ENCODE measurements around the gene GOLGA6L7. TPM values are rescaled to one million over a fixed set of nuclear protein-coding genes. Genes with fewer than 3 reads are reported as not detected.

The GOLGA6L7 gene
- total RNA-seq, 2 experiments from 2014 or later = not detected

DNA sequence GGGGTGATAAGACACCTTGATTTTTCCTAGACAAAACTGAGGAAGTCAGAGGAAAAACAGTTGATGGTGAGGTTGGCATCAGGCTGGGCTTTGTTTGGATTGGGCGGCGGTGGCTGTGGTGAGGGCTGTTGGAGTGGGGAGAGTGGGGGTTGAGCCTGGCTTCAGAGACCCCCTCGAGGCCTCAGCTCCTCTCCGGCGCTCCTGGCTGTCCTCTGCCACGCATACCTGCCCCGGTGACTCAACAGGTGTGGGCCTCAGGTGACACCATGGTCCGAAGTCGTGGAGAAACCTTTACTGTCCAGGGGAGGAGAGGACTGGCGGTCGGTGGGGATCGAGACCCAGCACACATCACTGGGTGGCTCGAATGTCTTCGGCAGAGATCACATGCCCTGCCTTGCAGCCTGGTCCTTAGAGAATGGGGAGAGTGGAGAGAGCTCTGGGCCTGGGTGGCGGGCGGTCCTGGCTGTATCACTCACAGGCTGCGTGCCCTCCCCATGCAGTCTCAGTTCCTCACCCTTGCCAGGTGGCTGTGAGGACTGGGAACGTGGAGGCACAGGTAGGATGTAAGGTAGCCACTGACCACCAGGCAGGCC lies 40.0 kb upstream of the GOLGA6L7 start:
- Histone ChIP-seq H3K27me3 (ENCODE audit: control insufficient read depth in 1 of 2, insufficient read depth in 2 of 2, low read length in 2 of 2) (peaks cover 0 to 2% of the 10 kb centered on the region in 2 experiments), H3K4me1 (ENCODE audit: insufficient read depth, low read length) (peaks cover 72% of the 10 kb centered on the region), H3K27ac (ENCODE audit: low read depth in 1 of 2, low read length in 2 of 2) (peak overlapping the region; percentile 57 to 70), H3K9me3 (ENCODE audit: control insufficient read depth in 1 of 2, insufficient read depth in 1 of 2, low read length in 2 of 2) (no peaks in the 10 kb centered on the region), H3K4me3 (ENCODE audit: low read length) (peak overlapping the region; percentile 73), H3K36me3 (ENCODE audit: insufficient read depth, low read length) (no peaks in the 10 kb centered on the region)
- H3K4me1 Mint-ChIP-seq (ENCODE audit: low read depth) = peaks cover 62% of the 10 kb centered on the region
- intact Hi-C loops (cut with DNase I, micrococcal nuclease) = loop anchor here in 1 of 2 experiments (5.0 kb wide), 1 partner anchor 49 kb away; no protein-coding TSS in a partner anchor
- H3K36me3 Mint-ChIP-seq (ENCODE audit: low read depth) = peaks cover 8% of the 10 kb centered on the region
- TF ChIP-seq, protein P1, sequence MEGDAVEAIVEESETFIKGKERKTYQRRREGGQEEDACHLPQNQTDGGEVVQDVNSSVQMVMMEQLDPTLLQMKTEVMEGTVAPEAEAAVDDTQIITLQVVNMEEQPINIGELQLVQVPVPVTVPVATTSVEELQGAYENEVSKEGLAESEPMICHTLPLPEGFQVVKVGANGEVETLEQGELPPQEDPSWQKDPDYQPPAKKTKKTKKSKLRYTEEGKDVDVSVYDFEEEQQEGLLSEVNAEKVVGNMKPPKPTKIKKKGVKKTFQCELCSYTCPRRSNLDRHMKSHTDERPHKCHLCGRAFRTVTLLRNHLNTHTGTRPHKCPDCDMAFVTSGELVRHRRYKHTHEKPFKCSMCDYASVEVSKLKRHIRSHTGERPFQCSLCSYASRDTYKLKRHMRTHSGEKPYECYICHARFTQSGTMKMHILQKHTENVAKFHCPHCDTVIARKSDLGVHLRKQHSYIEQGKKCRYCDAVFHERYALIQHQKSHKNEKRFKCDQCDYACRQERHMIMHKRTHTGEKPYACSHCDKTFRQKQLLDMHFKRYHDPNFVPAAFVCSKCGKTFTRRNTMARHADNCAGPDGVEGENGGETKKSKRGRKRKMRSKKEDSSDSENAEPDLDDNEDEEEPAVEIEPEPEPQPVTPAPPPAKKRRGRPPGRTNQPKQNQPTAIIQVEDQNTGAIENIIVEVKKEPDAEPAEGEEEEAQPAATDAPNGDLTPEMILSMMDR (IDR thresholded peaks at IDR 0.05) = no peak
- CTCF ChIA-PET = interaction anchor here (1.5 kb wide), 1 partner anchor 15 kb away, joined by 5 read pairs; no protein-coding TSS in a partner anchor
- ATAC-seq (ENCODE audit: poor library complexity) = no peak
- POLR2A ChIA-PET = no interaction called here
- peak overlapping the region; percentile 90 for H3K4me3 Mint-ChIP-seq
- H3K27ac Mint-ChIP-seq = peak overlapping the region; percentile 99
- H3K27me3 Mint-ChIP-seq = no peaks in the 10 kb centered on the region
- no peaks in the 10 kb centered on the region for H3K9me3 Mint-ChIP-seq
- no peak for DNase-seq

DNA sequence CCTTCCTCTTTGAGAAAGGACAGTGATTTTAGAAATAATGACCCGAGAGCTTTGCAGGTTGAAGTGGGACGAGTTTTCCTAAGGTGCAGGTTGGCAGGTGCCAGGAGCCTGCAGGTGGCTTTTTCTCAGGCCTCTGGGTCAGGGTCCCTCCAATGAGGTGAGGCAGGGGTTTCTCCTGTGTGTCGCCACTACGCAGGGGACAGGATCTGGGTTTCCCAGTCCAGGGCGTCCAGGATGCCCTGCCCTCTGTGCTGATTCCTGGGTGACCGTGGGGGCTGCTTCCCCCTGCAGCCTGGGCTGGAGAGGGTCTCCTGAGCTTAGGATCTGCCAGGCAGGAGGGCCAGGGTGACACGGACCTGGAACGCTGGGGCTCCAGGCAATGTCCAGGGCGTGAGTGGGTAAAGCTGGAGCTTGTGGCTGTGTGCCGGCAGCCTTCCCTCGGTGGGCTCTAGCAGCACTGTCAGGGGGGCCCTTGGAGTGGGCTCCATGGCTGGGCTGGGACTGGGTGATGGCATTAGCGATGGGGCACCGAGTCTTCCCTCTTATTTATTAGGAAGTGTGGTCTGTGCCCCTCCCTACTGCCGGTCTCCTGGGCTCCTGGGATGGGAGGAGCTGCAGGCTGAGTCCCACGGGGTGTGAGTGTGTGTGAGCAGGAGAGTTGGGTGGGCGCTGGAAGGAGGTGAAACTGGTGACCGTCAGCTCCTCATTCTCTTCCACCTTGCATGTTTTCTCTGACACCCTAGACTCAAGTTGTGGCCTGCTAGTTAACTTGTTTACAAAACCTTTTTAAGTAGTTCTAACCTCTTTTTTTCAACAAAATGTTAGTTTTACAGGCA lies 39.1 kb upstream of the GOLGA6L7 start:
- Mint-ChIP-seq H3K4me1 (ENCODE audit: low read depth) (peaks cover 54% of the 10 kb centered on the region), H3K9me3 (no peaks in the 10 kb centered on the region), H3K36me3 (ENCODE audit: low read depth) (peaks cover 8% of the 10 kb centered on the region), H3K4me3 (peak overlapping the region; percentile 90), H3K27ac (peak overlapping the region; percentile 99), H3K27me3 (no peaks in the 10 kb centered on the region)
- H3K4me3 ChIP-seq (ENCODE audit: low read length) = peak overlapping the region; percentile 73
- ATAC-seq (ENCODE audit: poor library complexity) (no peak), DNase-seq (no peak)
- POLR2A ChIA-PET = interaction anchor here (1.0 to 2.5 kb wide), 2 partner anchors 33 to 50 kb away, joined by 3 to 15 read pairs; no protein-coding TSS in a partner anchor
- H3K36me3 ChIP-seq (ENCODE audit: insufficient read depth, low read length) = no peaks in the 10 kb centered on the region
- TF ChIP-seq, protein P1 (IDR thresholded peaks at IDR 0.05) = no peak
- H3K4me1 ChIP-seq (ENCODE audit: insufficient read depth, low read length) = peaks cover 68% of the 10 kb centered on the region
- peaks cover 0 to 2% of the 10 kb centered on the region in 2 experiments for H3K27me3 ChIP-seq (ENCODE audit: control insufficient read depth in 1 of 2, insufficient read depth in 2 of 2, low read length in 2 of 2)
- intact Hi-C loops (cut with DNase I, micrococcal nuclease) = loop anchor here (2.0 to 5.0 kb wide), 2 partner anchors 31 to 50 kb away; no protein-coding TSS in a partner anchor
- CTCF ChIA-PET = interaction anchor here (1.5 kb wide), 1 partner anchor 14 kb away, joined by 5 read pairs; no protein-coding TSS in a partner anchor
- H3K9me3 ChIP-seq (ENCODE audit: control insufficient read depth in 1 of 2, insufficient read depth in 1 of 2, low read length in 2 of 2) = no peaks in the 10 kb centered on the region
- H3K27ac ChIP-seq (ENCODE audit: low read depth in 1 of 2, low read length in 2 of 2) = peak overlapping the region; percentile 30 to 44

All from CD4-positive, alpha-beta T cell (primary cell).